Hepatocyte (in vitro differentiated cells): ENCODE results near the gene KRT85.

ENCODE experiments used
- CTCF ChIP-seq: fragments of 200-600 bp; sonication (generic); IDR thresholded peaks from 2 replicates; pipeline ENCODE4 v1.5.1; 2016; ENCODE audit warnings: antibody characterized with exemption, mild to moderate bottlenecking; ENCODE audit not compliant: poor library complexity
- EZH2 ChIP-seq: fragments of 200-600 bp; sonication (generic); IDR thresholded peaks from 2 replicates; pipeline ENCODE4 v1.6.1; 2016; ENCODE audit warnings: antibody characterized with exemption, mild to moderate bottlenecking, borderline replicate concordance
- EZH2phosphoT487 ChIP-seq: fragments of 200-600 bp; sonication (generic); IDR thresholded peaks from one replicate; pipeline ENCODE4 v1.6.1; 2018; ENCODE audit warnings: antibody characterized with exemption, mild to moderate bottlenecking, low read depth, moderate library complexity; ENCODE audit not compliant: unreplicated experiment, severe bottlenecking

GRCh38 chr12:52352951-52353350 is 14.3 kb downstream of the KRT85 start:
- TF ChIP-seq CTCF = no peak
- TF ChIP-seq EZH2phosphoT487 = no peak
- TF ChIP-seq EZH2 = no peak
